ENCODE measurements around the gene SIM2.

DNA sequence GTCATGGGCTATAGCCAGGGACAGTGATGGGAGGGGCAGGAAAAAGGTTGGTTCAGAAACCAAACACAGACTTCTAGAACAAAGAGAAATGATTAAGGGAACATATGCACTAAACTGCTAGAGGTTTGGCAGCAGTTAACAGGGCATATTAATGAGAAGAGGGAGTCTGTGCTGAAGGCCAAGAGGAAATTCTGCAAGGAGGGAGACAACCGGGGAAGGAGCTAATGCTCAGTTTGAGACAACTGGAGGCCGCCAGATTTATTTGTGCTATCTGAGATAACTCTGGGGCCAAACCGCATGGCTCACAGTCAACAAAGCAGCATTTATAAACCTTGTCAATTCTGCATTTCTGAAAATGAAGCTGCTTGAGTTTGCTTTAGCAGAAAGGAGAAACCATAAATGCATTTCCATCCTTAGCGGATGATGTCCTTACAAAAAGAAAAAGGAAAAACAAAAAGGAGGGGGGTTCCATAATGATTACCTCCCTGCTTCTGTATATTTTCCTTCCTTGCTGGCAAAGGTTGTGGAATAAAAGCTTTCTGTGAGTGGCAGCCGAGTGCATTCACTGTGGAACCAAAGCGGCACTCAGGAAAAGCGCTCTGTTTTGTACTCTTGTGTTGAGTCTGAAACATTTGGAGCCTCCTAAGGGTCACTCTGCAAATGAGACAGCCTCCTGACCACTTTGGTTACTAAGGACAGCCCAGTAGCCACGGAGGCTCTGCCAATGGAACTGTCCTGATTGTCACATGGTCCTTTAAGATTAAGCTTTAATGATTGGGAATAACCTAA, 70.3 kb downstream of the SIM2 start:
- TF ChIP-seq, protein P1, sequence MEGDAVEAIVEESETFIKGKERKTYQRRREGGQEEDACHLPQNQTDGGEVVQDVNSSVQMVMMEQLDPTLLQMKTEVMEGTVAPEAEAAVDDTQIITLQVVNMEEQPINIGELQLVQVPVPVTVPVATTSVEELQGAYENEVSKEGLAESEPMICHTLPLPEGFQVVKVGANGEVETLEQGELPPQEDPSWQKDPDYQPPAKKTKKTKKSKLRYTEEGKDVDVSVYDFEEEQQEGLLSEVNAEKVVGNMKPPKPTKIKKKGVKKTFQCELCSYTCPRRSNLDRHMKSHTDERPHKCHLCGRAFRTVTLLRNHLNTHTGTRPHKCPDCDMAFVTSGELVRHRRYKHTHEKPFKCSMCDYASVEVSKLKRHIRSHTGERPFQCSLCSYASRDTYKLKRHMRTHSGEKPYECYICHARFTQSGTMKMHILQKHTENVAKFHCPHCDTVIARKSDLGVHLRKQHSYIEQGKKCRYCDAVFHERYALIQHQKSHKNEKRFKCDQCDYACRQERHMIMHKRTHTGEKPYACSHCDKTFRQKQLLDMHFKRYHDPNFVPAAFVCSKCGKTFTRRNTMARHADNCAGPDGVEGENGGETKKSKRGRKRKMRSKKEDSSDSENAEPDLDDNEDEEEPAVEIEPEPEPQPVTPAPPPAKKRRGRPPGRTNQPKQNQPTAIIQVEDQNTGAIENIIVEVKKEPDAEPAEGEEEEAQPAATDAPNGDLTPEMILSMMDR (IDR thresholded peaks at IDR 0.05; ENCODE audit: insufficient read depth, low read depth, low read length), result no peak
- no peak for TF ChIP-seq EZH2 (IDR thresholded peaks at IDR 0.05; ENCODE audit: insufficient read depth, low read length)

All from astrocyte (in vitro differentiated cells and primary cell).